Right atrium auricular region (tissue), 2 donors: ENCODE results near the gene NAALADL2. TPM values are rescaled to one million over a fixed set of nuclear protein-coding genes. Genes with fewer than 3 reads are reported as not detected.

ENCODE experiments used
- DNase-seq: peaks from one replicate; pipeline ENCODE4 v3.0.0-alpha.2; 2019; ENCODE audit warnings: low spot score
- H3K27ac ChIP-seq, 2 donors: fragments of 200-600 bp; sonication (generic); 1 replicate in 1 of 2; 2 replicates in 1 of 2; pipeline ENCODE4 v1.5.1; 2016 to 2019
- H3K27me3 ChIP-seq, 2 donors: fragments of 200-600 bp; sonication (generic); one replicate each; pipeline versions ENCODE4 v1.5.1 to v1.6.0; 2017 to 2019
- H3K36me3 ChIP-seq: fragments of 200-600 bp; sonication (generic); one replicate; pipeline ENCODE4 v1.5.1; 2016
- H3K4me1 ChIP-seq, 2 donors: fragments of 200-600 bp; sonication (generic); one replicate each; pipeline versions ENCODE4 v1.5.1 to v1.6.0; 2017 to 2019
- H3K4me3 ChIP-seq, 2 donors: fragments of 200-600 bp; sonication (generic); 1 replicate in 1 of 2; 2 replicates in 1 of 2; pipeline ENCODE4 v1.5.1; 2017 to 2019; ENCODE audit warnings: mild to moderate bottlenecking in 1 of 2, moderate library complexity in 1 of 2
- H3K9me3 ChIP-seq, 2 donors: fragments of 200-600 bp; sonication (generic); one replicate each; pipeline ENCODE4 v1.5.1; 2019
- total RNA-seq, 2 donors: library from RNA; depleted of rRNA; stranded (reverse); fragments of >200 nt; gene quantifications; one replicate each; pipeline ENCODE4 v1.1.0, GENCODE V29; 2016
- TF ChIP-seq, protein P1 (sequence below), 2 donors: fragments of 200-600 bp; sonication (generic); IDR thresholded peaks; one replicate each; pipeline ENCODE4 v1.5.1; 2019; ENCODE audit warnings: antibody characterized with exemption in 2 of 2

The NAALADL2 gene
- total RNA-seq, 2 donors from 2014 or later = 2.5 to 3.2 TPM

- TF ChIP-seq, protein P1, sequence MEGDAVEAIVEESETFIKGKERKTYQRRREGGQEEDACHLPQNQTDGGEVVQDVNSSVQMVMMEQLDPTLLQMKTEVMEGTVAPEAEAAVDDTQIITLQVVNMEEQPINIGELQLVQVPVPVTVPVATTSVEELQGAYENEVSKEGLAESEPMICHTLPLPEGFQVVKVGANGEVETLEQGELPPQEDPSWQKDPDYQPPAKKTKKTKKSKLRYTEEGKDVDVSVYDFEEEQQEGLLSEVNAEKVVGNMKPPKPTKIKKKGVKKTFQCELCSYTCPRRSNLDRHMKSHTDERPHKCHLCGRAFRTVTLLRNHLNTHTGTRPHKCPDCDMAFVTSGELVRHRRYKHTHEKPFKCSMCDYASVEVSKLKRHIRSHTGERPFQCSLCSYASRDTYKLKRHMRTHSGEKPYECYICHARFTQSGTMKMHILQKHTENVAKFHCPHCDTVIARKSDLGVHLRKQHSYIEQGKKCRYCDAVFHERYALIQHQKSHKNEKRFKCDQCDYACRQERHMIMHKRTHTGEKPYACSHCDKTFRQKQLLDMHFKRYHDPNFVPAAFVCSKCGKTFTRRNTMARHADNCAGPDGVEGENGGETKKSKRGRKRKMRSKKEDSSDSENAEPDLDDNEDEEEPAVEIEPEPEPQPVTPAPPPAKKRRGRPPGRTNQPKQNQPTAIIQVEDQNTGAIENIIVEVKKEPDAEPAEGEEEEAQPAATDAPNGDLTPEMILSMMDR (IDR thresholded peaks at IDR 0.05) = no peak
- Histone ChIP-seq H3K27me3 (no peaks in the 10 kb centered on the region), H3K9me3 (peaks cover 0 to 3% of the 10 kb centered on the region in 2 donors), H3K36me3 (no peaks in the 10 kb centered on the region), H3K27ac (no peak overlapping the region), H3K4me3 (no peak overlapping the region), H3K4me1 (no peaks in the 10 kb centered on the region)
- DNase-seq = no peak
Measured at GRCh38 chr3:175311404-175311803, 452.3 kb downstream of the NAALADL2 start.

GRCh38 chr3:175311946-175312345, 452.8 kb downstream of the NAALADL2 start:
- TF ChIP-seq, protein P1 (IDR thresholded peaks at IDR 0.05) = no peak
- Histone ChIP-seq H3K9me3 (peaks cover 0 to 3% of the 10 kb centered on the region in 2 donors), H3K4me1 (no peaks in the 10 kb centered on the region), H3K4me3 (no peak overlapping the region), H3K27ac (no peak overlapping the region), H3K36me3 (no peaks in the 10 kb centered on the region), H3K27me3 (no peaks in the 10 kb centered on the region)
- DNase-seq = no peak

DNA sequence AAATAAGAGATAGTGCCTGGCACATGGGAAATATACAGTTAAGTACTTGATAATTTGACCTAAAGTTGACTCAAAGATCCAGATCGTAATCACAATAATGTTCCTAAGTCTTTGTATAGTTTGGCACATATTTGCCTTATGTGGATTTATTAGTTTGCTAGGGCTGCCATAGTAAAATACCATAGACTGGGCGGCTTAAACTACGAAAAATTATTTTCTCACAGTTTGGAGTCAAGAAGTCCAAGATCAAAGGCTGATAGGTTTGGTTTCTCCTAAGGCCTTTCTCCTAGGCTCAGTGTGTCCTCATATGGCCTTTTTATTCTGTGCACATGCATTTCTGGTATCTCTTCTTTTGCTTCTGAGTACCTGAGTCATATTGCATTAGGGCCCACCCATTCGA, 453.7 kb downstream of the NAALADL2 start:
- TF ChIP-seq, protein P1 (IDR thresholded peaks at IDR 0.05) = no peak
- H3K36me3 ChIP-seq = no peaks in the 10 kb centered on the region
- no peak for DNase-seq
- peaks cover 0 to 3% of the 10 kb centered on the region in 2 donors for H3K9me3 ChIP-seq
- H3K4me3 ChIP-seq = no peak overlapping the region
- H3K27me3 ChIP-seq = no peaks in the 10 kb centered on the region
- no peak overlapping the region for H3K27ac ChIP-seq
- no peaks in the 10 kb centered on the region for H3K4me1 ChIP-seq

GRCh38 chr3:175316799-175317198, 457.7 kb downstream of the NAALADL2 start:
- H3K4me1 ChIP-seq = no peaks in the 10 kb centered on the region
- DNase-seq = no peak
- H3K4me3 ChIP-seq = no peak overlapping the region
- no peaks in the 10 kb centered on the region for H3K27me3 ChIP-seq
- H3K27ac ChIP-seq = no peak overlapping the region
- no peaks in the 10 kb centered on the region for H3K36me3 ChIP-seq
- H3K9me3 ChIP-seq = no peaks in the 10 kb centered on the region
- TF ChIP-seq, protein P1 (IDR thresholded peaks at IDR 0.05) = no peak

GRCh38 chr3:175325440-175325839, 466.3 kb downstream of the NAALADL2 start:
- H3K36me3 ChIP-seq = no peaks in the 10 kb centered on the region
- TF ChIP-seq, protein P1 (IDR thresholded peaks at IDR 0.05) = no peak
- H3K4me1 ChIP-seq = no peaks in the 10 kb centered on the region

DNA sequence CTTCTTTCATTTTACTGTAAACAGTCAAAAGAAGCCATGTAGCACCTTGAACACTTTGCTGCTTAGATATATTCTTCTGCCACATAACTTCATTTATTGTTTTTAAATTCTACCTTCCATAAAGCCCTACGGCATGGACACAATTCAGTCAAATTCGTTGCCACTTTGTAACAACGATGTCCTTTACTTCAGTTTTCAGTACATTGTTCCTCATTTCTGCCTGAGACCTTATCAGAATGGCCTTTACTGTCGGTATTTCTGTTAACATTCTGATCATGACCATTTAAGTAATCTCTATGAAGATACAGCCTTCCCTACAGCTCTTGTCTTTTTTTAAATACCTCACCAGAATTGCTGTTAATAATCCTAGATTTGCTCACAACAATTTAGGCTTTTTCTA, 466.9 kb downstream of the NAALADL2 start:
- Histone ChIP-seq H3K4me3 (no peak overlapping the region), H3K27ac (no peak overlapping the region)
- TF ChIP-seq, protein P1 (IDR thresholded peaks at IDR 0.05) = no peak

More at GRCh38 chr3:175325440-175325839, 466.3 kb downstream of the NAALADL2 start:
- H3K27ac ChIP-seq = no peak overlapping the region
- H3K4me3 ChIP-seq = no peak overlapping the region
- H3K27me3 ChIP-seq = no peaks in the 10 kb centered on the region
- no peak for DNase-seq
- no peaks in the 10 kb centered on the region for H3K9me3 ChIP-seq

More for the DNA sequence above, 466.9 kb downstream of the NAALADL2 start:
- H3K27me3 ChIP-seq = no peaks in the 10 kb centered on the region
- no peak for DNase-seq
- H3K4me1 ChIP-seq = no peaks in the 10 kb centered on the region
- H3K36me3 ChIP-seq = no peaks in the 10 kb centered on the region
- H3K9me3 ChIP-seq = no peaks in the 10 kb centered on the region
